Keratinocyte (primary cell): ENCODE measurements around the gene RBMS3. TPM values are rescaled to one million over a fixed set of nuclear protein-coding genes. Genes with fewer than 3 reads are reported as not detected.

Source experiments
- DNase-seq: peaks from one replicate; pipeline ENCODE4 v3.0.0-alpha.2; 2011; ENCODE audit warnings: low read depth, missing footprints, low spot score
- FAIRE-seq: peaks from 2 replicates; lab custom pipeline; 2011; peaks lifted over from hg19 to GRCh38; lab: Jason Lieb, UNC
- H2AFZ ChIP-seq: 2 replicates; pipeline ENCODE4 v1.6.0; 2012; ENCODE audit warnings: low read length, control low read depth, inconsistent platforms; ENCODE audit not compliant: control insufficient read depth
- H3K27ac ChIP-seq: 2 replicates; pipeline ENCODE4 v1.5.1; 2011; ENCODE audit warnings: low read length; ENCODE audit not compliant: control insufficient read depth, insufficient read depth
- H3K27me3 ChIP-seq: 3 replicates; pipeline ENCODE4 v1.6.0; 2011; ENCODE audit warnings: low read length; ENCODE audit not compliant: control insufficient read depth, insufficient read depth; ENCODE audit errors: extremely low read depth
- H3K36me3 ChIP-seq, 2 experiments: 2 replicates in 1 of 2; 3 replicates in 1 of 2; pipeline ENCODE4 v1.5.1; 2011; ENCODE audit warnings: low read length in 2 of 2, mild to moderate bottlenecking in 1 of 2; ENCODE audit not compliant: control insufficient read depth in 2 of 2, insufficient read depth in 2 of 2; ENCODE audit errors: extremely low read depth in 1 of 2
- H3K4me1 ChIP-seq: 3 replicates; pipeline ENCODE4 v1.5.1; 2011; ENCODE audit warnings: low read length; ENCODE audit not compliant: control insufficient read depth, insufficient read depth; ENCODE audit errors: extremely low read depth
- H3K4me2 ChIP-seq: 3 replicates; pipeline ENCODE4 v1.6.0; 2011; ENCODE audit warnings: low read depth, low read length; ENCODE audit not compliant: control insufficient read depth, insufficient read depth; ENCODE audit errors: extremely low read depth
- H3K4me3 ChIP-seq, 3 experiments: fragments of 200-600 bp in 1 of 3; sonication (generic) in 1 of 3; 2 replicates in 2 of 3; 3 replicates in 1 of 3; pipeline ENCODE4 v1.5.1; 2011 to 2016; ENCODE audit warnings: low read length in 3 of 3, mild to moderate bottlenecking in 3 of 3, control low read depth in 2 of 3, inconsistent platforms in 1 of 3, low read depth in 1 of 3, mixed read lengths in 1 of 3, mixed run types in 1 of 3, moderate library complexity in 1 of 3; ENCODE audit not compliant: control insufficient read depth in 2 of 3, insufficient read depth in 2 of 3; ENCODE audit errors: extremely low read depth in 1 of 3
- H3K79me2 ChIP-seq: 2 replicates; pipeline ENCODE4 v1.6.0; 2012; ENCODE audit warnings: low read length; ENCODE audit not compliant: control insufficient read depth, insufficient read depth
- H3K9ac ChIP-seq: 3 replicates; pipeline ENCODE4 v1.6.0; 2011; ENCODE audit warnings: low read length; ENCODE audit not compliant: control insufficient read depth, insufficient read depth; ENCODE audit errors: extremely low read depth
- H3K9me1 ChIP-seq: 3 replicates; pipeline ENCODE4 v1.6.0; 2011; ENCODE audit warnings: low read length; ENCODE audit not compliant: control insufficient read depth, insufficient read depth; ENCODE audit errors: extremely low read depth
- H3K9me3 ChIP-seq: 2 replicates; pipeline ENCODE4 v1.5.1; 2012; ENCODE audit warnings: low read depth, low read length; ENCODE audit not compliant: control insufficient read depth
- H4K20me1 ChIP-seq: 3 replicates; pipeline ENCODE4 v1.6.0; 2011; ENCODE audit warnings: low read length; ENCODE audit not compliant: control insufficient read depth, insufficient read depth; ENCODE audit errors: extremely low read depth
- EZH2 ChIP-seq: IDR thresholded peaks from one replicate; pipeline ENCODE4 v1.6.1; 2012; ENCODE audit warnings: inconsistent platforms, mild to moderate bottlenecking, low read length, moderate library complexity
- dilution Hi-C: fragments of 300-500 bp; cut with MboI; formaldehyde crosslinking; loops from one replicate; pipeline ENCODE4 v1.7.0; 2020; ENCODE audit warnings: low sequenced_read_pairs; ENCODE audit not compliant: extremely low pct_ligation_motif_present
- polyA plus RNA-seq, 5 experiments: library from polyadenylated mRNA; depleted of rRNA in 3 of 5; stranded (reverse) in 3 of 5; stranded (forward) in 1 of 5; unstranded in 1 of 5; fragments of >200 nt; gene quantifications; 1 replicate in 1 of 5; 2 replicates in 3 of 5; 3 replicates in 1 of 5; pipeline versions ENCODE4 v1.2.1 to v1.2.3, GENCODE V29; 2011 to 2012; ENCODE audit warnings: missing spikeins in 2 of 5, low read depth in 1 of 5, low replicate concordance in 1 of 5
- TF ChIP-seq, protein P1 (sequence below), 3 experiments: IDR thresholded peaks in 1 of 3; conservative IDR thresholded peaks in 1 of 3; optimal IDR thresholded peaks in 1 of 3; 2 replicates in 2 of 3; 3 replicates in 1 of 3; pipeline versions ENCODE3 to v1.5.1; 2011; ENCODE audit warnings: low read length in 3 of 3, mild to moderate bottlenecking in 3 of 3, moderate library complexity in 2 of 3, control low read depth in 1 of 3, inconsistent platforms in 1 of 3; ENCODE audit not compliant: insufficient read depth in 2 of 3; ENCODE audit errors: extremely low read depth in 1 of 3

Gene RBMS3
- polyA plus RNA-seq, 1 donor (not counting 4 experiments of a cell fraction or from before 2014, with no cell fraction given): 2.3 TPM

GRCh38 chr3:29337565-29337964, 56.7 kb downstream of the RBMS3 start:
- Histone ChIP-seq H2AFZ (no peak overlapping the region), H4K20me1 (no peaks in the 10 kb centered on the region), H3K9me1 (no peaks in the 10 kb centered on the region), H3K4me1 (peaks cover 30% of the 10 kb centered on the region), H3K9me3 (no peaks in the 10 kb centered on the region), H3K79me2 (no peaks in the 10 kb centered on the region), H3K27ac (no peak overlapping the region), H3K4me3 (no peak overlapping the region), H3K9ac (no peak overlapping the region), H3K36me3 (no peaks in the 10 kb centered on the region), H3K27me3 (no peaks in the 10 kb centered on the region), H3K4me2 (no peak overlapping the region)
- TF ChIP-seq, protein P1, sequence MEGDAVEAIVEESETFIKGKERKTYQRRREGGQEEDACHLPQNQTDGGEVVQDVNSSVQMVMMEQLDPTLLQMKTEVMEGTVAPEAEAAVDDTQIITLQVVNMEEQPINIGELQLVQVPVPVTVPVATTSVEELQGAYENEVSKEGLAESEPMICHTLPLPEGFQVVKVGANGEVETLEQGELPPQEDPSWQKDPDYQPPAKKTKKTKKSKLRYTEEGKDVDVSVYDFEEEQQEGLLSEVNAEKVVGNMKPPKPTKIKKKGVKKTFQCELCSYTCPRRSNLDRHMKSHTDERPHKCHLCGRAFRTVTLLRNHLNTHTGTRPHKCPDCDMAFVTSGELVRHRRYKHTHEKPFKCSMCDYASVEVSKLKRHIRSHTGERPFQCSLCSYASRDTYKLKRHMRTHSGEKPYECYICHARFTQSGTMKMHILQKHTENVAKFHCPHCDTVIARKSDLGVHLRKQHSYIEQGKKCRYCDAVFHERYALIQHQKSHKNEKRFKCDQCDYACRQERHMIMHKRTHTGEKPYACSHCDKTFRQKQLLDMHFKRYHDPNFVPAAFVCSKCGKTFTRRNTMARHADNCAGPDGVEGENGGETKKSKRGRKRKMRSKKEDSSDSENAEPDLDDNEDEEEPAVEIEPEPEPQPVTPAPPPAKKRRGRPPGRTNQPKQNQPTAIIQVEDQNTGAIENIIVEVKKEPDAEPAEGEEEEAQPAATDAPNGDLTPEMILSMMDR (optimal IDR thresholded peaks at IDR 0.05 in 1 of 3, IDR thresholded peaks at IDR 0.05 in 1 of 3, conservative IDR thresholded peaks at IDR 0.05 in 1 of 3; ENCODE audit: extremely low read depth in 1 of 3, insufficient read depth in 2 of 3, low read length in 3 of 3): no peak
- no peak for TF ChIP-seq EZH2
- FAIRE-seq (no peak), DNase-seq (no peak)
- dilution Hi-C loops: no loop called here

GRCh38 chr3:29338377-29338776, 57.5 kb downstream of the RBMS3 start:
- H3K27me3 ChIP-seq: no peaks in the 10 kb centered on the region
- no peak for FAIRE-seq
- peaks cover 22% of the 10 kb centered on the region for H3K4me1 ChIP-seq
- no peaks in the 10 kb centered on the region for H3K36me3 ChIP-seq
- no peaks in the 10 kb centered on the region for H4K20me1 ChIP-seq
- H2AFZ ChIP-seq: no peak overlapping the region
- H3K9ac ChIP-seq: no peak overlapping the region
- TF ChIP-seq, protein P1 (optimal IDR thresholded peaks at IDR 0.05 in 1 of 3, IDR thresholded peaks at IDR 0.05 in 1 of 3, conservative IDR thresholded peaks at IDR 0.05 in 1 of 3; ENCODE audit: extremely low read depth in 1 of 3, insufficient read depth in 2 of 3, low read length in 3 of 3): no peak
- no peak for TF ChIP-seq EZH2
- H3K9me3 ChIP-seq: no peaks in the 10 kb centered on the region
- no peak for DNase-seq
- dilution Hi-C loops: no loop called here
- H3K27ac ChIP-seq: no peak overlapping the region
- H3K9me1 ChIP-seq: no peaks in the 10 kb centered on the region
- no peaks in the 10 kb centered on the region for H3K79me2 ChIP-seq
- H3K4me3 ChIP-seq: no peak overlapping the region
- H3K4me2 ChIP-seq: no peak overlapping the region
